HG03159 (cell line): ENCODE data around the gene TCAIM.

Experiments
- ATAC-seq: cut with Tn5 transposase; IDR thresholded peaks from one replicate; pipeline ENCODE4 v1.9.1; 2021; ENCODE audit warnings: mild to moderate bottlenecking, moderate library complexity; ENCODE audit not compliant: unreplicated experiment

TCAIM gene

GRCh38 chr3:44442596-44443309, 104.2 kb downstream of the TCAIM start:
- no peak for ATAC-seq

DNA sequence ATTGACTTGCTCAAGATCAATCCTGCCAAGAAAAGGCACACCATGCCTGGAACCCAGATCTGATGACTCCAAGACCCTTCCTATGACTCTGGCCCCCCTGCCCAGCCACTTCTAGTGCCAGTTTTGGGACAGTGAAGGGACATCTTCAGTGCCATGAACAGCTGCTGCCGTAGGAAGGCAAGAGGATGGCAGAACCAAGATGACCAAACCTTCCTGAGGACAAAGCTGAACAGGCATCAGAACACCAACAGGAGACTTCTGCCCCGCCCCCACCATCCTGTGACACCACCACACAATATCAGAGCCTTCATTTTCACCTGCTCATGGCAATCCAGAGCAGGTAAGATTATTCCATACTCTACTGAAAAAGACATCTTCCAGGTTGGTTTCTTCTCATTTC, 105.9 kb downstream of the TCAIM start:
- no peak for ATAC-seq

DNA sequence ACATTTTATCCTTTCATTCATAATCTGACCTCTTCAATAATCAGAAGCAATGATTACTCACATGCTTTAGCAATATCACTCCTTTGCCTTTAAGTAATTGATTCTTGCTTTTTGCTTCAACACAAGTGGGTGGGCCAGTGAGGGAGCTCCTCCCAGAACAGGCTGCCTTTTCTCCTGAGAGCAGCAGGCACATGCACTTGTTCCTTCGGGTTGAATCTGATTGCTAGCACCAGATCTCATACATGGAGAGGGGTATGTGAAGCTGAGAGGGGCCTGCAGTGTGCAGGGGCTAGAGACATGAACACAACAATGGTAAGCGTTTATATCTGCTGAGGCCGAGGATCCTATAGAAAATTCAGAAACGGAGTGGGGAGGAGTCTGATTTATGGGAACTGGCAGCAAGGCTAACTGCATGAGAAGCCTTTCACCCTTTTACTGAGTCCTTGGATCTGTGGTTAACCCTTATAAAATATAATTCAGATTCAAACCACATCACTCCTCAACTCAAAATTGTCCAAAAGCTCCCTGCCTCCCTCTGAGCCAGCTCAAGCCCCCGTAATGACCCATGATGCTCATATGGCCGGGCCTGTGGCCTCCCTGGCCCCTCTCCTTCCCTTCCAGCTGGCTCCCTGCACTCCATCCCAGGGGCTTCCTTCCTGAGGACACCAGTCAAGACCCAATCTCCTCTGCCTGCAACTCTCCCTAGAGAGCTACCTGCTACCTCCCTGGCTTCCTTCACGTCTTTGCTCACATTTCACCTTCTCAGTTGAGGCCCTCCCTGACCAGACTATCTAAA, 106.5 kb downstream of the TCAIM start:
- no peak for ATAC-seq

GRCh38 chr3:44445786-44446185, 107.2 kb downstream of the TCAIM start:
- no peak for ATAC-seq

GRCh38 chr3:44446929-44447328, 108.4 kb downstream of the TCAIM start:
- ATAC-seq, result no peak

DNA sequence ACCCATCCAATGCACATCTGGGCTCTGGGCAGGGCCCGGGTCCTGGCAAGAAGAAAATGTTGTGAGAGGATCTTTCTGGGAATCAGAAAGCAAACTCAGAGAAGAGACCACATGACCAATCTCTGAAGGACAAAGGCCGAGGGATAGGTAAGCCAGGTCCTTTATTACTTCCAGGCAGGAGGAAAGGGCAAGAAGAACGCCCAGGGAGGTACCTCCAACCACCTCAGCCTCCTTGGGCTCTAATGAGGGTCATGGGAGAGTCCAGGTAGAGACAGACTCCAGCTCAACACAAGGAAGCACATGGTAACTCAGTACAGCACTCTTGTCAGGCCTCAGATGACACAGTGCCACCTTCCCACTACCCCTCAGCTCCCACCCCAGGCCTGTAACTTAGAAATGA, 112.9 kb downstream of the TCAIM start:
- no peak for ATAC-seq

- ATAC-seq, result no peak
These were observed 115.7 kb downstream of the TCAIM start for GRCh38 chr3:44454258-44454657.

GRCh38 chr3:44455318-44455717, 116.8 kb downstream of the TCAIM start:
- no peak for ATAC-seq
